Measurements from ENCODE around the gene DENND4B. TPM values are rescaled to one million over a fixed set of nuclear protein-coding genes. Genes with fewer than 3 reads are reported as not detected.
A peak's percentile ranks its signal among the peaks of the same experiment; 100 is the strongest.

The DENND4B gene
- polyA plus RNA-seq, 4 donors: 26.0 to 57.5 (median 34.1) TPM

DNA sequence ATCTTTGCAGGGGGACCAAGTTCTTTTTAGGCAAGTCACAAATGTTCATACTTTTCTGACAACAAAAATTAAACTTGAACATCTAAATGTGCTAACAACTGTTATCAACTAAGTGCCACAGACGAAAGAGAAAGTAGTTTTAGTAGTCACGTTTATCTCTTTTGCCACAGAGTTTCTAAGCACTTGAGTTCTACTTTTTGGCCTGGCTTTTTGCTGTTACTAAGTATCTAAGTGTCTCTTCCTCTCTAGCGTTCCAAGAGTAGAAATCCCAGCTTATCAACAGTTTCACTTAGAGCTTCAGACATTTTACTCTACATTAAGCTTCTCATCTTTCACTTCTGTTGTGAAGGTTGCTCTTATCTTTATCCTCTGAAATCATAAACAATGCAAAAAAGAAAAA, 58.0 kb downstream of the DENND4B start:
- no peak for DNase-seq (ENCODE audit: low read depth in 4 of 4, low spot score in 3 of 4)

DNA sequence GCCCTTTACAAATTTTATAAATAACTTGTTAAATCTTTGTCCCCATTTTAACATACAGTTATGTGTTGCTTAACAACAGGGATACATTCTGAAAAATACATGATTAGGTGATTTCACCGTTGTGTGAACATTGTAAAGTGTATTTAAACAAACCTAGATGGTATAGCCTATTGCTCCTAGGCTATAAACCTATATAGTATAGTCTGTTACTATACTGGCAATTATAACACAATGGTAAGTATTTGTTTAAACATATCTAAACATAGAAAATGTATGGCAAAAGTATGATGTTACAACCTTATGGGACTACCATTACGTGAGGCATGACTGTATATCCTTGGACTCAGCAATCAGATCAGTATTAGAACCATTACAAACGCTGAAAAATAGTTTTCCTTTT, 60.4 kb downstream of the DENND4B start:
- no peak for DNase-seq (ENCODE audit: low read depth in 4 of 4, low spot score in 3 of 4)

DNA sequence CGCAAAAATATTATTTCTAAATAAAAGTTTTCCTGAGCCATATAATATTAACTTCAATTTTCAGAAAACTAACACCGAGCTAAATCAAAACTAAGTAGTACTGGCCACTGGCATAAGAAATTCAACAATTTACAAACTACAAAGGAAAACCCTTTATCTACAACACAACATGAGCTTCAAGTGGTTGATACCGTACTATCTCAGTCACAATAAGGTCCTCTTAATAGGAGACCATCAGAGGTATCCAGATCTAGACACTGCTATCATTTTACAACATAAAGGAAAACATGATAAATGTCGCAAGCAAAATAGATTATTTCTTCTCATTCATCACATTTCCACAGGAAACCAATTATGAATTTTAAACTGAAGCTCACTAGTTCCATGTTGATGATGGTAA, 63.3 kb downstream of the DENND4B start:
- DNase-seq (ENCODE audit: low read depth in 4 of 4, low spot score in 3 of 4): no peak

DNA sequence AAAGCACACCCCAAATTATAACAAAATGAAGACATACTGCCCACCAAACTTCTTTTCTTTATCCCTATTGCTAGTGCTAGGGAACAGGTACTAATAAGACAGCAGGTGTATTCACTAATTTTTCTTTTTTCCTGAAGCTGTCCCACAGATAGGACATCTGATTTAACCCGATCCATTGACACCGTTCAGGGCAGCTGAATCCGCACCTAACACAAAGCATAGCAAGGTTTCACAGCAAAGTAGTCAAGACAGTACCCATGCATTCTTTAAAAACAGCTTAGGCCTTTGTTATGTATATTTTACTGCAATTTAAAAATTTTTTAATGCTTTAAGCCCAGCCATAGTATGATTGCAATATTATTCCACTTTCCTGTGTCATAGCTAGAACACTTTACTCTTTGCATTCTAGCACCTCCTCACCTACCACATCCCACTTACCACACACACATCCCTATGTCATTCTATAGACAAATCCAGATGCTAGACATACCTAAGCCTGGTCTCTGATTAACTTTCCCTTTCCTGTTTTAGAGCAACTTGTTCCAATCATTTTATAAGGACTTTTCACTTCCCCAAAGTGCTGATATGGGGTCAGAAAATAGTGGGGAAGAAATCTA, 64.1 kb downstream of the DENND4B start:
- DNase-seq (ENCODE audit: low read depth in 4 of 4, low spot score in 3 of 4): no peak

DNA sequence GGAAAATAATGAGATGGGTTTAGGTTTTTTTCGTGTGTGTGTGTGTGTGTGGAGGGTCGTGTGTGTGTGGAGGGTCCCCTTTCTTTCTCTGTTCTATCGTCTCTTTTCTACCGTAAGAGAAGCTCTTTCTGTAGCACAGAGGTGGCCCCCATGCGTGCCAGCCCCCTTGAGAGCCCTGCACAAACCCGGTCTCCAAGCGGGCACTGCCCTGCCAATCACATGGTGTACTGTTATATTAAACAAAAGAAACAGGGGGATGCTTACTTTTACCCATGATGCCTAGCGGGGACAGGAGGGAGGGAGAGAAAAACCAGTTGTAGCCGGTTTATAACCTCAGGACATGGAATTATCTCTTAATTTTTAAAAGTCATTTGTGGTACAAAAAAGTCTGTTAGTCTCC, 64.8 kb downstream of the DENND4B start:
- peak; percentile 27 to 59 (median 54) for DNase-seq (ENCODE audit: low read depth in 4 of 4, low spot score in 3 of 4)

DNA sequence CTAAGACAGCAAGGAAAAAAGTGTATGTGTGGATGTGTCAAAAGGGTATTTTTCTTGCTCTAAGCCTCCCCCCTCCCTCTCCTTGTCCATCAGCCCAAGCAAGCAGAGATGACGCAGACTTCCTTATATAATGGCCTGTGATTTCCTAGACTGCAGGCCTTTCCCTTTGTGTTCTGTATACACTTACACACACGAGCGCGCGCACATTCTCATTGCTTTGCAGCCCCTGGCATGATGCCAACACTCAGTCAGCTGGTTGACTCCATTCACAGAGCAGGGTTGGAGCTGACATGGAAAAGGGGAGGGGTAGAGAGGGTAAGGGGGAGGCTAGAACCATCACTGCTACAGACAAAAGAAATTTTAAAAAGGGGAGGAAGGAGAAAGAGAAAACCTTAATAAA, 65.6 kb downstream of the DENND4B start:
- peak; percentile 92 to 98 (median 97) for DNase-seq (ENCODE audit: low read depth in 4 of 4, low spot score in 3 of 4)

DNA sequence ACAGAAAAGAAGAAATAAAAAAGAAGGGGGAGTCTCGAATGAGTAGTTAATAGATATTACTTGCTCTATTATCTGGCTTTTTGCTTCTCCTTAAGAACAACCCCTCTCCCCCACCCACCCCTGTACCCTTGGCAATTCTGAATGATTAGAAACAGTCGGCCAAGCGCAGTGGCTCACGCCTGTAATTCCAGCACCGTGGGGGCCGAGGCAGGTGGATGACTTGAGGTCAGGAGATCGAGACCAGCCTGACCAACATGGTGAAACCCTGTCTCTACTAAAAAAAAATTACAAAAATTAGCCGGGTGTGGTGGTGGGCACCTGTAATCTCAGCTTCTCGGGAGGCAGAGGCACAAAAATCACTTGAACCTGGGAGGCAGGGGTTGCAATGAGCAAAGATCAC, 66.5 kb downstream of the DENND4B start:
- no peak for DNase-seq (ENCODE audit: low read depth in 4 of 4, low spot score in 3 of 4)

Other genes with a start within 250 kb of the DENND4B start
- gene INTS3, start 218.7 kb downstream of the DENND4B start, polyA plus RNA-seq (ENCODE audit: insufficient read length in 4 of 4): 100 to 1,000 TPM in 2 of 4 donors, 10 to 100 TPM in 2; 71.4 to 144 (median 105) TPM
- 10 to 100 TPM; 31.8 to 50.5 (median 41.7) TPM for gene SLC27A3, start 171.3 kb downstream of the DENND4B start, polyA plus RNA-seq (ENCODE audit: insufficient read length in 4 of 4)
- gene GATAD2B, start 23.7 kb downstream of the DENND4B start, polyA plus RNA-seq (ENCODE audit: insufficient read length in 4 of 4): 10 to 100 TPM; 27.2 to 31.5 (median 28.9) TPM
- 10 to 100 TPM; 33.9 to 58.7 (median 43.8) TPM for gene CRTC2, start 11.9 kb upstream of the DENND4B start, polyA plus RNA-seq (ENCODE audit: insufficient read length in 4 of 4)
- gene SLC39A1, start 16.8 kb upstream of the DENND4B start, polyA plus RNA-seq (ENCODE audit: insufficient read length in 4 of 4): 10 to 100 TPM; 70.6 to 84.1 (median 82.7) TPM
- 10 to 100 TPM; 22.4 to 44.2 (median 35.9) TPM for gene CREB3L4, start 21.2 kb upstream of the DENND4B start, polyA plus RNA-seq (ENCODE audit: insufficient read length in 4 of 4)
- gene JTB, start 31.0 kb upstream of the DENND4B start, polyA plus RNA-seq (ENCODE audit: insufficient read length in 4 of 4): 100 to 1,000 TPM; 104 to 111 (median 108) TPM
- gene RAB13, start 39.6 kb upstream of the DENND4B start, polyA plus RNA-seq (ENCODE audit: insufficient read length in 4 of 4): 100 to 1,000 TPM; 117 to 170 (median 163) TPM
- gene RPS27, start 44.0 kb upstream of the DENND4B start, polyA plus RNA-seq (ENCODE audit: insufficient read length in 4 of 4): 1,000 to 10,000 TPM; 2,736 to 3,137 (median 2,908) TPM
- gene NUP210L, start 208.4 kb upstream of the DENND4B start, polyA plus RNA-seq (ENCODE audit: insufficient read length in 4 of 4): under 1 TPM; 0.06 to 0.14 (median 0.09) TPM
- 100 to 1,000 TPM; 220 to 309 (median 273) TPM for gene TPM3, start 245.4 kb upstream of the DENND4B start, polyA plus RNA-seq (ENCODE audit: insufficient read length in 4 of 4)